ENCODE data around the gene CD52. TPM values are rescaled to one million over a fixed set of nuclear protein-coding genes. Genes with fewer than 3 reads are reported as not detected.
"Not testable (repeated sequence)": the region's sequence is repeated elsewhere in the genome, so short reads cannot be mapped to it uniquely, and the experiment has no call there.

CD52 gene
- polyA plus RNA-seq, 12 donors, result 1.3 to 40.6 (median 2.1) TPM; not detected in 2

DNA sequence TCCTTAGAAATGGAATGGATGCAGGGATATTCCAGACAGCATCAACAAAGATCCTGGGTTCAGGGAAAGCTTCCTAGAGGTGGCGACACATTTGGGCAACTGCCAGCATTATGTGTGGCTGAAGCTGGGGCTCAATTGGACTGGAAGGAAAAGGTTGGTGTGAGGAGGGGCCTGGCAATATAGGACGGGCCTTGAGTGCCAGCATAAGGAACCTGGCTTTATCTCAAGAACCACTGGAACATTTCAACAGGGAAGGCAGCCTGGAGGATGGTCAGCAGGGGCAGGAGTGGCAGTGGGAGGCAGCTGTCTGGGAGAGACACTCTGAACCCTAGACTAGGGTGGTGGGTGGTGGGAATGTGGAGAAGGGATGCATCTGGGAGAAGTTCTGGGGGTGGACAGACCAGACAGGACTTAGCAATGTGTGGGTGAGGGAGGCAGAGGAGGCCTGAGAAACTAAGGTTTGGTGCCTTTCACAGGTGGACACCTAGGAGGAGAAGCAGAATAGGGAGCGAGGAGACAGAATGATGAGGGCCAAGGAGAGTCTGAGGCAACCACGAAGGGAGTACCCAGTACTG is 34.4 kb upstream of the CD52 start:
- no peak for DNase-seq

DNA sequence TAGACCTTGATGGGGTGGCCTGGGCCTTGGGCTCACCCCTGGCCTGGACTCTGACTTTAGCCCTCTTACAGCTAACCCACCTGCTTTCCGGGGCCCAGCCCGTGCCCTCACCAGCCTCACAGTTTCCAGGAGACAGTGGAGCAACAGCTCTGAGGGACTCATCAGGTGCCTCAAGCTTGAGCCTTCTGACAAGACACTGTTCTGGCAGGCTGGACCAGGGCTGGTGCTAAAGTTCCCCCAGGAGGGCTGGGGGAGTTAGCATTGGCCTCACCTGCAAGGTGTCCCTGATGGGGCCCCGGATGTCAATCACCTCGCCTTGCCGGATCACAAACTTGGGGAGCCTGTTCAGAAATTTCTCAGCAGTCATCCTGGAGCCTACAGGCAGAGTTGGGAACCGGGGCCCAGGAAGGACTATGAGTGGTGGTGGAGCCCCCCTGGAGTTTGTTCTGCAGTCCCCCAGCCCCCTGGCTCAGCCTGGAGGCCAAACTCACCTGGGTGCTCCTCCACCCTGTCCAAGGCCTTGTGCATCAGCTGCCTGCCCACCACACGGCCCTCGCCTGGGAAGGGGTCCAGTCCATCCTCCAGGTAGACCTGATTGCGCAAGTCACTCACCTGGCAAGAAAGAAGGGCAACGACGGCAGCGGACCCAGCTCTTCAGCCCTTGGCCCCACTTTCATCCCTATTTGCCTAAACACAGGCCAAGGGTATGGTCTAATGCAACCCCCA is 33.7 kb upstream of the CD52 start:
- DNase-seq, result no peak

GRCh38 chr1:26284597-26285347 is 33.0 kb upstream of the CD52 start:
- DNase-seq, result no peak

GRCh38 chr1:26285366-26286063 is 32.2 kb upstream of the CD52 start:
- no peak for DNase-seq

GRCh38 chr1:26286064-26286416 is 31.7 kb upstream of the CD52 start:
- DNase-seq, result no peak

- no peak for DNase-seq
Measured at GRCh38 chr1:26287033-26287711, 30.6 kb upstream of the CD52 start.

DNA sequence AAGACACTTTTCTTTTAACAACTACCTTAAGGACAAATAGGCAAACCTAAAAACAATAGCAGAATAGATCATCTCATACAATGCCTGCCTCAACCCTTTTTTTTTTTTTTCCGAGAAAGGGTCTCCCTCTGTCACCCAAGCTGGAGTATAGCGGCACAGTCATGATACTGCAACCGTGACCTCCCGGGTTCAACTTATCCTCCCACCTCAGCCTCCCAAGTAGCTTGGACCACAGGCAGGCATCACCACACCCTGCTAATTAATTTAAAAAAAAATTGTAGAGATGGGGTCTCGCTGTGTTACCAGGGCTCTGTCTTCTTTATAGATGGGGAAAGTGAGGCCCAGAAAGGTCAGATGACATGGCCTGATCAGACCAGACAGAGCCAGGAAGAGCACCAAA is 29.9 kb upstream of the CD52 start:
- no peak for DNase-seq

DNA sequence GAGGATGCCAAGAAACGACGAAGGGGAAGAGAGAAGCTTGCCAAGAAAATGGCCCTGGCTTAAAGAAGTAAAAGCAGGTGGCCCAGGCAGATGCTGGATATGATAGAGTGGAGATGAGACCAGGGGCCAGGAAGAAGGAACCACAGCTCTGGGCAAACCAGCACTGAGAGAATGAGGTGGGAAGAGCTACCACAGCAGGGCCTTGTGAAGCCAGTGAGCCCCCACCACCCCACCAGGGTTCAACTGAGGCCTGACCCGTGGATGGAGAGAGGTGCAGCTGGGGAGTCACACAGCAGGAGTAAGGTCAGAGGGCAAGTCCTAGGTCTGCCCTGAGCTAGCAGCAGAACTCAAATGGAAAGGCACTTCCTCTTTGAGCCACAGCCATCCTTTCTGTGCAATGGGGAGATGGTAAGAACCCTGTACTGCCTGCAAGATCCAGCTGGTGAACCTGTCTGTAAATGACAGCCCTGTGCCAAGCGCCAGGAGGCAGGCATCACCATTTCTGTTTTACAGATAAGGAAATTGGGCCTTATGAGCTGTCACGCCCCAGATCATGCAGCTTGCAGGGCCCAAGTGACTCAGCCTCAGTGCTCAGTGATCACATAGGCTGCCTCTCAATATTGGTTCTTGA is 29.3 kb upstream of the CD52 start:
- no peak for DNase-seq

GRCh38 chr1:26289158-26290059 is 28.3 kb upstream of the CD52 start:
- DNase-seq, result no peak

DNA sequence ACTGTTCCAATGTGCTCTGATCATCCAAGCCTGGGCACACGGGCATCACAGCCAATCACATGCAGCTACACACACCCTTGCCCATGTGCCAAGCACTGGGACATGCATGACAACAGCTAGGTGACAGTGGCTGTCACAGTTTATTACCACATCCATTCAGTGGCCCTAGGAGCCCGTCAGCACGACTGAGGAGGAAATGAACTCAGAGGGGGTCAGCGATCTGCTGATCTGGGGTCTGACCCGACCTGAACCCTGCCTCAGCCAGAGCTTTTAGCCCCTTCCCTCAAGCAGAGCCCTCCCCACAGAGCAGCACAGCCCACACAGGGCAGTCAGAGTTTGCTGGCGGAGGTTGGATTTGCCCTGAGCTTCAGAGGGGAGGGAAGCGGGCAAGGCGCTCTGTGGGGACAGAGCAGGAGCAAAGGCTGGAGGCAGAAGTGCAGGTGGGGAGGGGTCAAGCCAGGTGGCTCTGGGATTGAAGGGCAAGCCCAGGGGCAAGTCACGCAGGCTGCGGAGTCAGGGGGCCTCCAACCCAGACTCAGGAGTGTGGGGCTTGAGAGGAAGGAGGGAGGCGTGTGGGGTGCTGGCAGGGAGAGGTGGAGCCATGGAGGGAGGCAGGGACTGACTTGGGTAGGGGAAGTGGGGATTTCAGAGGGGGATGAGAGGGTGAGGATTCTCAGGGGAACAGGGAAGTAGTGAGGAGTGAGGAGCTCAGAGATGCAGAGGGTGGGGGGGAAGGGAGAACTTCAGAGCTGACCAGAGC is 27.5 kb upstream of the CD52 start:
- DNase-seq, result no peak

DNA sequence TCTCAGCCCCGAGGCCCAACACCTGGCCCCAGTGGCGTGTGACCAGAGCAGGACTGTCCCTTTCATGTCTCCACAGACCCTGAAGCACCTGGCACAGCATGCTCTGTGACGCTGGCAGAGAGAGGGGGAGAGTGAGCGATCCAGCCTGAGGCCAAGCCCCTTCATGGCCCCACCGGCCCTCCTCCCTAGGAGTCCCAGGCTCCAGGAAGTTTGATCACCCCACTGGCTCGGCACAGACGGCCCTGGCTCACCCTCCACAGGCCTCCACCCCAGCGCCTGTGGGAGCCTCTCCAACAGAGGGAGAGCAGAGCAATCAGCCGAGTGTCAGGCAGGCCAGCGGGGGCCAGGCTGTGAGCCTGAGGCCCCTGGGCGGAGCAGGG is 26.9 kb upstream of the CD52 start:
- DNase-seq, result no peak

GRCh38 chr1:26291433-26291832 is 26.3 kb upstream of the CD52 start:
- no peak for DNase-seq

DNA sequence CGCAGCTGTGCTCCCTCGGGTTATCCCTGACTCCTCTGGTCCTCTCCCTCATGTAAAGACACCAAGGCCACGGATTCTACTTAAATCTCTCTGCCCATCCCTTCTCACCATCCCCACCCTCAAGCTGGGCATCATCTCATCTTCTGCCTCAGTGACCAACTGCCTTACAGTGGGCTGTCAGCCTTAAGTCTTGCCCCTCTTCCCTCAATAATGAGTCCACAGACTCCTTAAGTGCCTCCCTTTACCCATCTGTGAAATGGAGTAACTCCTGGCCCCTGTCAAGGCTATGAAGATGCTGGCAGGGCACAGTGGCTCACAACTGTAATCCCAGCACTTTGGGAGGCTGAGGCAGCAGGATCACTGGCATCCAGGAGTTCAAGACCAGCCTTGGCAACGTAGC is 25.8 kb upstream of the CD52 start:
- DNase-seq, result no peak

GRCh38 chr1:26292735-26293134 is 25.0 kb upstream of the CD52 start:
- DNase-seq, result not testable (repeated sequence)

DNA sequence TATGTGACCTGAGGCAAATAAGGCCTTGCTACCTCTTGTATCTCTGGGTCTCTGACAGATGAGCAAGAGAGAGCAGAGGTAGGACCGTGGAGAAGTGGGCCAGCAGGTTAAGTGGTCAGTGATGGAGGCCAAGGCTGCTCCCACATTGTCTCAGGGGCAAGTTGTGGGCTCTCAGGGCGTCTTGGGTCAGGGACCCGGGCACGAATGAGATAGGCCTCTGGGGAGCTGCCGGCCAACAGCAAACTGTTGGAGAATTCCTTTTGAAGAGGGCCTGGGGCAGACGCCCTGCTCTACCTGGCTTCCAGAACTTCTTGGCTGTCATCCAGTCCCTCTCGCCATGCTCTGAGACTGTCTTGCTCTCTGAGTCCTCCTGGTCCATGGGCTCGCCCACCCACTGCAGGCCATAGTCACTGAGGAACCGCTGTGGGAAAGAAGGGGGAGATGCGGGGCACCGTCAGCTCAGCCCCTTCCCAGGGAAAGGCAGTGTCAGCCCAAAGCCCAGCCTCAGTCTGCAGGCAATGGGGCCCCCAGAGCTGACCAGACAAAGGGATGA is 23.8 kb upstream of the CD52 start:
- DNase-seq, result no peak

- DNase-seq, result no peak
Measured at GRCh38 chr1:26295194-26296138, 22.3 kb upstream of the CD52 start.

GRCh38 chr1:26296340-26297056 is 21.3 kb upstream of the CD52 start:
- no peak for DNase-seq

Measured in muscle of arm (tissue), 12 donors.